Mesodermal cell (in vitro differentiated cells): ENCODE results near the gene EMILIN2.

Source experiments
- H3K27ac ChIP-seq: 2 replicates; pipeline ENCODE4 v1.7.0; 2013; ENCODE audit warnings: mild to moderate bottlenecking, low read depth, low read length, moderate library complexity; ENCODE audit not compliant: severe bottlenecking
- H3K36me3 ChIP-seq: 2 replicates; pipeline ENCODE4 v1.7.1; 2013; ENCODE audit warnings: mild to moderate bottlenecking, low read length, moderate library complexity; ENCODE audit not compliant: control insufficient read depth, insufficient read depth
- H3K4me1 ChIP-seq: one replicate; pipeline ENCODE4 v1.7.1; 2013; ENCODE audit warnings: mild to moderate bottlenecking, low read length; ENCODE audit not compliant: insufficient read depth, control insufficient read depth, poor library complexity, severe bottlenecking
- H3K4me3 ChIP-seq: 2 replicates; pipeline ENCODE4 v1.7.0; 2013; ENCODE audit warnings: low read length, control low read depth, mild to moderate bottlenecking; ENCODE audit not compliant: insufficient read depth, poor library complexity, severe bottlenecking; ENCODE audit errors: extremely low read depth
- H3K9me3 ChIP-seq: 2 replicates; pipeline ENCODE4 v1.7.1; 2013; ENCODE audit warnings: mild to moderate bottlenecking, low read length, moderate library complexity; ENCODE audit not compliant: control insufficient read depth
- WGBS, 2 experiments: methylation state at CpG; one replicate each; pipeline ENCODE4 v1.1.5; 2013; ENCODE audit warnings: missing lambda C conversion rate in 2 of 2; ENCODE audit not compliant: insufficient coverage in 2 of 2; 5-methylcytosine and 5-hydroxymethylcytosine counted together

Gene EMILIN2

GRCh38 chr18:2927745-2928144, 80.9 kb downstream of the EMILIN2 start:
- peaks cover 85% of the 10 kb centered on the region for H3K36me3 ChIP-seq
- WGBS, 2 experiments: 93 to 94% methylated on average over 6 to 8 of the region's 8 CpGs
- no peaks in the 10 kb centered on the region for H3K9me3 ChIP-seq
- no peaks in the 10 kb centered on the region for H3K4me1 ChIP-seq
- no peak overlapping the region for H3K27ac ChIP-seq
- no peak overlapping the region for H3K4me3 ChIP-seq

- Histone ChIP-seq H3K27ac (no peak overlapping the region), H3K4me1 (no peaks in the 10 kb centered on the region), H3K4me3 (no peak overlapping the region), H3K36me3 (peaks cover 64% of the 10 kb centered on the region), H3K9me3 (no peaks in the 10 kb centered on the region)
- 70 to 72% methylated on average over 7 of the region's 10 CpGs for WGBS, 2 experiments
Measured at GRCh38 chr18:2932247-2933181, 85.7 kb downstream of the EMILIN2 start.

GRCh38 chr18:2933995-2934394, 87.2 kb downstream of the EMILIN2 start:
- H3K4me1 ChIP-seq: no peaks in the 10 kb centered on the region
- peaks cover 68% of the 10 kb centered on the region for H3K36me3 ChIP-seq
- H3K9me3 ChIP-seq: no peaks in the 10 kb centered on the region
- no peak overlapping the region for H3K4me3 ChIP-seq
- no peak overlapping the region for H3K27ac ChIP-seq
- no CpG with 5 or more reads among the region's 3 CpGs for WGBS, 2 experiments

GRCh38 chr18:2935438-2936192, 88.8 kb downstream of the EMILIN2 start:
- Histone ChIP-seq H3K4me3 (no peak overlapping the region), H3K4me1 (no peaks in the 10 kb centered on the region), H3K9me3 (no peaks in the 10 kb centered on the region), H3K27ac (no peak overlapping the region), H3K36me3 (peaks cover 62% of the 10 kb centered on the region)
- no CpG with 5 or more reads among the region's 3 CpGs for WGBS, 2 experiments

- WGBS, 2 experiments: 92 to 100% methylated on average over 4 to 5 of the region's 7 CpGs
- Histone ChIP-seq H3K36me3 (peaks cover 42% of the 10 kb centered on the region), H3K4me3 (no peak overlapping the region), H3K27ac (no peak overlapping the region), H3K9me3 (no peaks in the 10 kb centered on the region), H3K4me1 (no peaks in the 10 kb centered on the region)
Measured at GRCh38 chr18:2939317-2939716, 92.5 kb downstream of the EMILIN2 start.

- H3K27ac ChIP-seq: no peak overlapping the region
- H3K4me3 ChIP-seq: no peak overlapping the region
- no peaks in the 10 kb centered on the region for H3K4me1 ChIP-seq
- peaks cover 50% of the 10 kb centered on the region for H3K36me3 ChIP-seq
- 57 to 60% methylated on average over 2 of the region's 3 CpGs for WGBS, 2 experiments
- no peaks in the 10 kb centered on the region for H3K9me3 ChIP-seq
Measured at GRCh38 chr18:2948038-2948437, 101.2 kb downstream of the EMILIN2 start.

- Histone ChIP-seq H3K4me1 (no peaks in the 10 kb centered on the region), H3K36me3 (peaks cover 71% of the 10 kb centered on the region), H3K9me3 (no peaks in the 10 kb centered on the region), H3K27ac (no peak overlapping the region), H3K4me3 (no peak overlapping the region)
- WGBS, 2 experiments: no CpG with 5 or more reads among the region's 2 CpGs
Measured at GRCh38 chr18:2952605-2953004, 105.8 kb downstream of the EMILIN2 start.

- H3K9me3 ChIP-seq: no peaks in the 10 kb centered on the region
- no peaks in the 10 kb centered on the region for H3K4me1 ChIP-seq
- H3K27ac ChIP-seq: no peak overlapping the region
- H3K4me3 ChIP-seq: no peak overlapping the region
- H3K36me3 ChIP-seq: peaks cover 84% of the 10 kb centered on the region
- 95 to 100% methylated on average over 1 to 3 of the region's 6 CpGs for WGBS, 2 experiments
Measured at GRCh38 chr18:2953935-2954653, 107.3 kb downstream of the EMILIN2 start.

GRCh38 chr18:2954869-2955645, 108.3 kb downstream of the EMILIN2 start:
- peaks cover 84% of the 10 kb centered on the region for H3K36me3 ChIP-seq
- no peaks in the 10 kb centered on the region for H3K4me1 ChIP-seq
- no peak overlapping the region for H3K27ac ChIP-seq
- H3K4me3 ChIP-seq: no peak overlapping the region
- 92 to 98% methylated on average over 9 to 12 of the region's 12 CpGs for WGBS, 2 experiments
- H3K9me3 ChIP-seq: no peaks in the 10 kb centered on the region

- Histone ChIP-seq H3K36me3 (peaks cover 83% of the 10 kb centered on the region), H3K4me3 (no peak overlapping the region), H3K27ac (no peak overlapping the region), H3K4me1 (no peaks in the 10 kb centered on the region), H3K9me3 (no peaks in the 10 kb centered on the region)
- WGBS, 2 experiments: 89 to 100% methylated on average over 3 of the region's 7 CpGs
Measured at GRCh38 chr18:2956056-2956455, 109.2 kb downstream of the EMILIN2 start.
